GM19328 (cell line): ENCODE measurements around the gene NOS3.

ENCODE experiments used
- ATAC-seq: cut with Tn5 transposase; IDR thresholded peaks from one replicate; pipeline ENCODE4 v1.9.1; 2021; ENCODE audit warnings: mild to moderate bottlenecking, moderate library complexity; ENCODE audit not compliant: unreplicated experiment

The NOS3 gene

DNA sequence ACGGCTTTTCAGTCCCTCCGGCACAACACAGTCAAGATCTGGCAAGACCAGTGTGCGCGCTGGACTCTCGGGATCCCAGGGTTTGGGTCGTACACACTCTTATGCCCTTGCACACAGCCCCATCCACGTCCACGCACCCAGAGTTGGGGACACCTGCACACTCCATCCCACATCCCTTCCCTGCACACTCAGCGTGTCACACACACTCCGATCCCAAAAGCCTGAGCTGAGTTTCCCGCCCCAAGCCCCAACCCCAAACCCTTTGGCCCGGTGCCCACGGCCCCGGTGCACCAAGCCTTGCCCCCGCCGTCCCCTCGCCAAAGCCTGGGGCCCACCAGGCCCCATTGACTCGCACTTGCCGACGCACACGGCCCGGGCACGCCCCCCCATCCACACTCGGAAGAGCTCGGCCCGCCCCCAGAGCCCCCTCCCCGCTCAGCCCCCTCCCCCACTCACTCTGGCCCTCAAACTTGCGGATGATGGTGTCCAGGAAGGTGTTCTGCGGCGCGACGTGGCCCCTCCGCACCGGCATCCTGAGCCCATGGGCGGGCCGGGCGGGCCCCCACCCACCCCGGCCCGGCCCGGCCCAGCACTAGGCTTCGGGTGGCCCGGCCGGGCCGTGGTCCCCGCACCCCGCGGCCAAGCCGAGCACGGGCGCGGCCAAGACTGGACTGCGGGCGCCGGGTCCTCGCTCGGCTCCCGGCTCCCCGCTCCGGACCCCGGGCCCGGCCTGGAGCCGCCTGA is 13.3 kb upstream of the NOS3 start:
- no peak for ATAC-seq

DNA sequence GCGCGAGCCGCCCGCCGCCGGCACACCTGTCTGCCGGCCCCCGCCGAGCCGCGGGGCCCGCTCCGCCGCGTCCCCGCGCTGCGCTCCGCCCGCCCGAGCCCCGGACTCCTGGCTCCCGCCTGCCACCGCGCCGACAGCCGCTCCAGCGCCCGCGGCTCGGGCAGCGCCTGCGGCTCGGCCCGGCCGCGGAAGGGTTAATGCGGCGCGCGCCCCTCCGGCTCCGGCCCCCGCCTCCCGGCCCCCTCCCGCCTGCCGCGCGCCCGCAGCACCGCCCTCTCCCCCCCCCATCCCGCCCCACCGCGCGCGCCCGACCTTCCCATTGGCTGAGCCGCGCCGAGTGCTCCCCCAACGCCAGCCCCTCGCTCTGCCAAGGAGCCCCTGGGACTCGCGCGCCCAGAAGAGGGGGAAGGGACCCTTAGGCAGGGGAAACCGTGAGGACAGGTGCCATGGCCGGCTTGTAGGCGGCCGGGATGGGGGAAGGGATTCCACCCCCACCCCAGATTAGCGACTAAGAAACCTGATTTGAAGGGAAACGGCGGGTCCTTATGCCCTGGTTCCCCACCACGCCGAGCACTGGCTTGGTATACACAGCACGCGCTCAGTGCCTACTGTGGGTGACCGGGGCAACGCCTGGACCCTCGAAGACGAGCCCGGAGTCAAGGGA is 12.6 kb upstream of the NOS3 start, which contains the start of gene KCNH2:
Gene KCNH2 (minus strand): TSS at position 196 of the 664 bp plus-strand sequence. CDS start 408 bp downstream, outside the sequence.
- no peak for ATAC-seq

DNA sequence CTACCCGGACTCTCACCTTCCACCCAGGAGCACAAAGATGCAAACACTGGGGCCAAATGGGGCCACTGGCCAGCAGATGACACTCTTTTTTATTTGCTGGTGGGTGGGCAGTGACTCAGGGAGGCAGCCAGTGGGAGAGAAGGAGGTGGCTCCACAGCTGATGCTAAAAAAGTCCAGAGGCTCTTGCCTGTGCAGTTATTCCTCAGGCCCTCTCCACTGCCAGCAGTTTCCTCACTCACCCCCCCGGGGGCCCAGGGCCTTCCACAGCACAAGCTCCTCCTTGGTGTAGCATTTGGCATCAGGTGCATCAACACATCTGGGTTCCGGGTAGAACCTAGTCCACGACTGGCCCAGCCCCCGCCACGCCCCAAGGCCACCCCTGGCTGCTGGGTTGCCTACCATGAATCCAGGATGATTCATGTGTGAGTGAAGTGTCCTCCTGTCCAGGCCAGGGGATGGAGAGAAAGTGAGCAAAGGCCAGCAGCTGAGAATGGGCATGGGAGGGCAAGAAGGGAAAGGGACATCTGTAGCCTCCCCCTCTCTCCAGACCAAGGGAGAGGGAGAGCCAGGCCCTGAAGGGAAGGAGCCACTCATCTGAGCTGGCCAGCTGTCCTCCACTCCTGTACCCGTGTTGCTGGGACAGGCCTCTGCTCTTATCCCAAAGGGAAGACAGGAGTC is 11.0 kb upstream of the NOS3 start:
- no peak for ATAC-seq

GRCh38 chr7:150980663-150981062 is 10.2 kb upstream of the NOS3 start:
- ATAC-seq, result no peak

- no peak for ATAC-seq
Measured at GRCh38 chr7:150981644-150982043, 9.2 kb upstream of the NOS3 start.

DNA sequence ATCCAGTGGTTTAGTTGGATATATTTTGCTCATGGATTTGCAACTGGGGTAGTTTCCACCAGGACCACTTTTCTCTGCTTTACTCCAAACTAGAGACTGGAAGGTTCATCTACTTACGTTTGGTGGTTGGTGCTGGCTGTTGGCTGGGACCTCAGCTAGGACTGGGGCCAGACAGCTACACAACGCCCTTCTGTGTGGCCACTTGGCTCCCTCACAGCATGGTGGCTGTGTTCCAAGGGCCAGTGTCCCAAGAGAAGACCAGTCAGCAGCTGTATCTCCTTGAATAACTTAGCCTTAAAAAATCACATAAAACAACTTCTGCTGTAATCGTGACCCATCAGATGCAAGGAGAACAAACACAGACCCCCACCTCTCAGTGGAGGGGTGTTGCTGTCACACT is 8.5 kb upstream of the NOS3 start:
- no peak for ATAC-seq

DNA sequence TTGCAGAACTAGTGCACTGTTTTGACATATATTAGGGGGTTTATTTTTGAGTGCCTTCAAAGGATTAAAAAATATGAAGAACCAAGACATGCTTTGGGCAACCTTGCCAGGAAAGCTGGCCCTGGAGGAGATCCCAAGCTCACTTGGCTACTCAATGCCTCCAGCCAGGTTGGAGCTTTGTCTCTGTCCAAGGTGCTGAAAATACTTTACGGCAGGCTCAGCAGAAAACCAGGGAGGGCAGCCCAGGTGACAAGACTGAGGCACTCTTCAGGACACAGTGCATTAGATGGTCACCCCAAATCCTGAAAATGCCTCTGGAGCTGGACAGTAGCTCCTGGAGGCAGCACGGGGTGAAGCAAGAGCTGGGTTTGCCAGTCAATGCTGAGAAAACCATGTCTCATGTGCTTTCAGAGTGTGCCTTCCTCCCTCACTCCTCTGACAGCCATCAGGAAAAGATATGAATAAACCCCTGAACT is 6.9 kb upstream of the NOS3 start:
- no peak for ATAC-seq

GRCh38 chr7:150986099-150986512 is 4.7 kb upstream of the NOS3 start:
- no peak for ATAC-seq

DNA sequence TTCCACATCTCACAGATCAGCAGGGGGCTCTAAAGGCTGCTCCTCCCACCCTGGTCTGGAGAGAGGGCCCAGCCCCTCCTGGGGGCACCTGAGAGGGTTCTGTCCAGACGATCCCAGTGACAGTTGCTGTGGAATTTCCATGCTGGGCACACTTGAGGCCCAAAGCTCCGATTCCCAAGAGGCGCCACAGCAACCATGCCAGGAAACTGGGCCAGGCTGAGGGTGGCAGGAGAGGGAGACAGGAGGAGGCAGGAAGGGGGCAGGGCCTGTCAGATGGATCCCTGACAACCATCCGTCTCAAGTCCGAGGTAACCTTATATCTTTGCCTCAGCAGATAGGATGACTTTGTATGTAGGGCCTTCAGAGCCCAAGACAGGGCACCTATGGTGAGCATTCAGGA is 4.3 kb upstream of the NOS3 start:
- no peak for ATAC-seq

DNA sequence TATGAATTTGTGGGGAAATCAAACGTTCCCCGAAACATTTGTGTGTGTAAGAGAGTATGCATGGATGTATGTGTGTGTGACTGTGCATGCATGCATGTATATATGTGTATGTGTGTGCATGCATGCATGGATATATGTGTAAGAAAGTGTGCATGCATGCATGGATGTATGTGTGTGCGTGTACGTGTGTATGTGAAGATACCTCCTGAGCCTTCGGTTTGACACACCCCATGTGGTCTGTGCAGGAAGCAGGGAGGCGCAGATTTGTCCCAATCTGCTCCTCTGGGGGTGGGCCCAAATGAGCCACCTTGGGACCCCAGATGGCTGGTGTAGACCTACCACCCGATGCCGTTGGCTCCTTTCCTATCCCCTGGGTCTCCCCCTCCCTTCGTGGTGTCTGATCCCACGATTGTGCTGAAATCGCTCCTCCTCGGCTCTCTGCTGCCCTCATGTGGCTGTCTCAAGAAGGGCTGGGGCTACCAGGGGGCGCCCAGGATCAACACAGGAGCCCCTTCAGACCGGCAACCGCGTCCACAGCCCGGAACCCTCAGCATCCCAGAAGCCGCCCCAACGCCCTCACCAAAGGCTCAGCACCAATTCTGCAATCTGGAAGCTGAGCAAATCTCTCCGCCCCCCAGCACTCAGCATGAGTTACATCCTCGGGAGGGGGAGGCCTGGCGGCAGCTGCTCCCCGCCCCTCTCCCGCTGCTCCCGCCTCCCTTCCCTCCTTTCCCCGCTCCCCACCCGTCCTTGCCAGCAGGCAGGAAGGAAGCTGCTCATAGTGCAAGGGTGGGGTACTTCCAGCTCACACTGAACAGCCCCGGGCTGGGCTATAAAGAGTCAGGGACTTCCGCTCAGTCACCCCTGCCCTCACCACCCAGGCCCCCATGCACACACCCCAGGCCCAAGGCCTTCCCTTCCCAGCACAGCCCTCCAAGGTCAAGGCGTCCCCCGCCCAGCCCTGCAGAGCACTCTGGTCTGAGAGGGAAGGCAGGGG is 2.3 kb upstream of the NOS3 start:
- no peak for ATAC-seq

- no peak for ATAC-seq
Measured at GRCh38 chr7:150989456-150989855, 1.4 kb upstream of the NOS3 start.

GRCh38 chr7:150992051-150992640 is 1.3 kb downstream of the NOS3 start:
- ATAC-seq, result no peak

- ATAC-seq, result no peak
Measured at GRCh38 chr7:150992833-150993302, 2.1 kb downstream of the NOS3 start.

- no peak for ATAC-seq
Measured at GRCh38 chr7:150993511-150993910, 2.7 kb downstream of the NOS3 start.

DNA sequence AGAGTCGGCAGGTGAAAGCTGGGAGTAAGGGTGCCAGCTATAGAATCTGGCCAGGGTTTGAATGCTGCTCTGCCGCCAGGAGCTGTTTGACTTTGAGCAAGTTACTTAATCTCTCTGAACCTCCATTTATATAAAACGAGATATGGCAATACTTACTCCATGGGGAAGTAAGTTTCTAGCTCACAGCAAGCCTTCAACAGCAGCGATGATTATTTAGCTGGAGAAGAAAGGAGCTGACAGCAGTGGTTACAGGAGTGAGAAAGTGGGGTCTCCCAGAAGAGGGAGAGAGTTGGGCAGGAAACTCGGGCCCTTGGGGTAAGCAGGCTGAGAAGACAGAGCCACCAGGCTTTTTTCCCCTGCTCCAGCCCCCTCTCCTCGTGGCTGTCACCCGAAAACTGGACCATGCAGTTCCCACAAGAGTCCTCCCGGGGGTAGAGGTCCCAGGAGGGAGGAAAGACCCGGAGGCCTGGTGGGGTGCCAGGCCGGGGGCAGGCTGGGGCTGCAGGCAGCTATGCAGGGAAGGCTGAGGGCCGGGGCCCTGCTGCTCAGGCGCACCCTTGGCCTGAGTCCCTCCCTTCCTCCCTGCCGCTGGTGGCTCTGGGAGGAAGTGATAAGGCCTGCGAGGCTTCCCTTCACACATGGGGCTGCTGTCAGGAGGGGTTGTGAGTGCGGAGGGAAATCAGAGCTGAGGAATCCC is 3.5 kb downstream of the NOS3 start:
- no peak for ATAC-seq

DNA sequence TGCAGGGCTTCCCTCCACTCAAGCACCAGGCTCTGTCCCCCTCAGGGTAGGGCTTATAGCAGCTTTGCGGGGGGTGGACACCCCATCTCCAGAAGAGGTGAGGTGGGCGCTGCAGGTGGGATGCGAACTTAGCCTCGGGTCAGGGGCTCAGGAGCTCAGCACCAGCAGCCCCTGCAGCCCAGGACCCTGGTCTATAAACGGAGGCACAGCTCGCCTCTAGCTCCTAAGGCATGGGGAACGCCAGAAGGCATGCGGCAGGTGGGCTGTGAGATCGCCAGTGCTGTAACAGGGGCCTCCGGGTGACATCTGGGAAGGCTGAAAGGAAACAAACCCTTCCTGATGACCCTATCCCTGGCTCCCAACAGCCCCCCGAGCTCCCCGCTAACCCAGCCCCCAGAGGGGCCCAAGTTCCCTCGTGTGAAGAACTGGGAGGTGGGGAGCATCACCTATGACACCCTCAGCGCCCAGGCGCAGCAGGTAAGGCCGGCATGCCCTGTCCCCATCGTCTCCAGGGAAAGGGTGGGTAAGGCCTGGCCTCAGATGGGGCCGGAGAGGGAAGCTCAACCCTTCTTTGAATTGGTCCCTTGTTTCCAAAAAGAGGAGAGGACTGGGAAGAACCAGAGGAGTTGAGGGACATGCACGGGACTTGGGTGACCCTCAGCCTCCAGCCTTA is 4.2 kb downstream of the NOS3 start:
- ATAC-seq, result no peak

- no peak for ATAC-seq
Measured at GRCh38 chr7:150996376-150997074, 5.7 kb downstream of the NOS3 start.

DNA sequence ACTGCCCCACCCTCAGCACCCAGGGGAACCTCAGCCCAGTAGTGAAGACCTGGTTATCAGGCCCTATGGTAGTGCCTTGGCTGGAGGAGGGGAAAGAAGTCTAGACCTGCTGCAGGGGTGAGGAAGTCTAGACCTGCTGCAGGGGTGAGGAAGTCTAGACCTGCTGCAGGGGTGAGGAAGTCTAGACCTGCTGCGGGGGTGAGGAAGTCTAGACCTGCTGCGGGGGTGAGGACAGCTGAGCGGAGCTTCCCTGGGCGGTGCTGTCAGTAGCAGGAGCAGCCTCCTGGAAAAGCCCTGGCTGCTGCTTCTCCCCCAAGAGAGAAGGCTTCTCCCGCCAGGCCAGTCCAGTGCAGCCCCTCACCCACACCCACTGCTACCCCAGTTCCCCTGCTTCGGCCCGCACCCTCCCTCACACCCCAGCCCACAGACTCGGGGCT is 6.3 kb downstream of the NOS3 start:
- no peak for ATAC-seq
